ENCODE measurements around the gene MEAF6.
"Not testable (repeated sequence)": the region's sequence is repeated elsewhere in the genome, so short reads cannot be mapped to it uniquely, and the experiment has no call there.

MEAF6 gene

DNA sequence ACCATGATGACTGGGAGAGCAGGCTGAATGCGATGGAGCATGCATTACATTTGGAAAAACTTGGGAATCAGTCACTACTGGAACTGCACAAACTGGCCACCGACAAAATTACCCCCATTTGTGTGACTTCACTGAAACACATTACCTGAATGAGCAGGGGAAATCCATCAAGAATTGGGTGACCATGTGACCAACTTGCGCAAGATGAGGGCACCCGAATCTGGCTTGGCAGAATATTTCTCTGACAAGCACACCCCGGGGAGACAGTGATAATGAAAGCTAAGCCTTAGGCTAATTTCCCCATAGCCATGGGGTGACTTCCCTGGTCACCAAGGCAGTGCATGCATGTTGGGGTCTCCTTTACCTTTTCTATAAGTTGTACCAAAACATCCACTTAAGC, 30.5 kb upstream of the MEAF6 start:
- Mint-ChIP-seq H3K36me3 (ENCODE audit: low read depth) (peaks cover 97% of the 10 kb centered on the region), H3K9me3 (no peaks in the 10 kb centered on the region), H3K27me3 (no peaks in the 10 kb centered on the region), H3K27ac (no peak overlapping the region), H3K4me1 (ENCODE audit: low read depth) (peaks cover 8% of the 10 kb centered on the region), H3K4me3 (no peak overlapping the region)
- intact Hi-C loops (cut with micrococcal nuclease), result no loop called here

DNA sequence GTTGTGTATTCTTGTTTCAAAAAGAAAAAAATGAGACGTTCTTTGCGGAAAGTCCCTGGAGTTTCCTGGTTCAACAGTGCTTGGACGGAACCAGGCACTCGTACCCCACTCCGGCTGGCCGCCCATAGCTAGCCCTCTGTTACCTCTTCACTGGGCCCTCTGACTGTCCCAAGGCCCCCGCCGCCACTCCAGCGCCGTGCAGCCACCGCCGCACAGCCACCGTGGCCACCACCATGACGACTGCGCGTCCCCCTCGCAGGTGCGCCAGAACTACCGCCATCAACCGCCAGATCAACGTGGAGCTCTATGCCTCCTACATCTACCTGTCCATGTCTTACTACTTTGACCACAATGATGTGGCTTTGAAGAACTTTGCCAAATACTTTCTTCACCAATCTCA, 30.0 kb upstream of the MEAF6 start:
- intact Hi-C loops (cut with micrococcal nuclease), result no loop called here
- no peak overlapping the region for H3K27ac Mint-ChIP-seq
- H3K4me1 Mint-ChIP-seq (ENCODE audit: low read depth), result peaks cover 4% of the 10 kb centered on the region
- peaks cover 97% of the 10 kb centered on the region for H3K36me3 Mint-ChIP-seq (ENCODE audit: low read depth)
- H3K4me3 Mint-ChIP-seq, result no peak overlapping the region
- no peaks in the 10 kb centered on the region for H3K27me3 Mint-ChIP-seq
- no peaks in the 10 kb centered on the region for H3K9me3 Mint-ChIP-seq

DNA sequence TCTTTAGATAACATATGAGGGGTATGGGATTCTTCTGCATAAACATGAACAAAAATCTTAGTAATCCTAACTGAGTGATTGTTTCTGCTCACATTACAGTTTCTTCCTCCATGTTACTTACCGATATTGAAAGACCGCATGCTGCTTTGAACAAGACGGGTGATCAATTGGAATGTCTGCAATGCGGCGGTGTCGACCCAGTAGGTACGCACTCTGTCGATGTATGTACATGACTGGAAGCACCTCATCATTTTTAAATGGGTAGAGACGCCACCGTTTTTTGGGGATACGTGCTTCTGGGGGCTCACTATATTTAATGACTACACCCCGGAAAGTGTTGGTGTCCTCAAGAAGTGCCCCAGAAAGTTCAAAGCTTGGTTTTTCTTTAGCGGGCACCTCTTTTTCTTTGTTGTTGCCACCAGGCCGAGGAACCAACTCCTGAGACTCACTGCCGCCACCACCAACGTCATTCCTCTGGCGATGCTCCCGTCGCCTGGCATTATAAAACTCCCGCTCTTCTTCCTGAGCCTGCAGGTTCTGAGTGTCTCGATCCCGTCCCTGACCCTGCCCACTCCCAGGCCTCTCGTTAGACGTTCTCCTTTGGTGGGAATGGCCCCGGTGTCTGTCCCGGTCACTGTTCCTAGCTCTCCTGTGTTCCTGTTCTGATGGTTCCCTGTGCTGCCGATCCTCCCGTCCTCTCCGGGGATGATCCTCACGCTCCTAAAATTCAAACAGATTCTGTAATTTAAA, 25.6 kb upstream of the MEAF6 start:
- no peak overlapping the region for H3K4me3 Mint-ChIP-seq
- no peak overlapping the region for H3K27ac Mint-ChIP-seq
- intact Hi-C loops (cut with micrococcal nuclease), result no loop called here
- no peaks in the 10 kb centered on the region for H3K9me3 Mint-ChIP-seq
- peaks cover 99% of the 10 kb centered on the region for H3K36me3 Mint-ChIP-seq (ENCODE audit: low read depth)
- H3K27me3 Mint-ChIP-seq, result no peaks in the 10 kb centered on the region
- peaks cover 3% of the 10 kb centered on the region for H3K4me1 Mint-ChIP-seq (ENCODE audit: low read depth)

DNA sequence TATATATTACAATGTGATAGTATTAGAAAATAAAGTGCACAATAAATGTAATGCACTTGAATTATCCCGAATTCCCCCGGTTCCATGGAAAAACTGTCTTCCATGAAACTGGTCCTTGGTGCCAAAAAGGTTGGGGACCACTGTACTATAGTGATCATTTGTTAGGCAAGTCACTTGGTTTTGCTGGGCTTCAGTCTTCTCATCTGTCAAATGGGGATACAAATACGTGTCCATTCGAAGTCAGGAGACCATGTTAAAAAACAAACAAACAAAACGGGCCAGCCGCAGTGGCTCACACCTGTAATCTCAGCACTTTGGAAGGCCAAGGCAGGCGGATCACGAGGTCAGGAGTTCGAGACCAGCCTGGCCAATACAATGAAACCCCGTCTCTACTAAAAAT, 24.6 kb upstream of the MEAF6 start:
- H3K4me3 Mint-ChIP-seq; H3K27me3 Mint-ChIP-seq; intact Hi-C loops (cut with micrococcal nuclease); H3K9me3 Mint-ChIP-seq; H3K27ac Mint-ChIP-seq: not testable (repeated sequence)
- Mint-ChIP-seq H3K36me3 (ENCODE audit: low read depth) (peaks cover 99% of the 10 kb centered on the region), H3K4me1 (ENCODE audit: low read depth) (peaks cover 12% of the 10 kb centered on the region)

DNA sequence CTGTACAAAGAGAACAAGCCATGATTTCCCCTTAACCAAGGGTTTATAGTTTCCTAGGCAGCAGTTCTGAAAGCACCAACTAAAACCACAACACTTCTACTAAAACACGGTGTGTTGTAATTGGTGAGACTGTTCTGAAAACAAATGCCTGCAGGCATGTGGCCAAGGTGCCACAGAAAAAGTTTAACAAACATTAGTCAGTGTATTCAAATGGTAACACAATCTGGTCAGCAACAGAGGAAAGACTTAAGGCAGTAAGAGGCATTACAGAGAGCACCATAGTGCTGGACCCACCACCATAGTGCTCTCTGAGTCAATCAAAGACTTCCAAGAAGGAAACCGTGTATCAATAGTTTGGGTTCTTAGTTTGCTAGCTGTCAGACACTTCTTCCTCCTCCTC, 22.8 kb upstream of the MEAF6 start:
- Mint-ChIP-seq H3K9me3 (no peaks in the 10 kb centered on the region), H3K4me1 (ENCODE audit: low read depth) (peaks cover 12% of the 10 kb centered on the region), H3K4me3 (no peak overlapping the region), H3K36me3 (ENCODE audit: low read depth) (peaks cover 89% of the 10 kb centered on the region), H3K27ac (no peak overlapping the region), H3K27me3 (no peaks in the 10 kb centered on the region)
- intact Hi-C loops (cut with micrococcal nuclease), result no loop called here

DNA sequence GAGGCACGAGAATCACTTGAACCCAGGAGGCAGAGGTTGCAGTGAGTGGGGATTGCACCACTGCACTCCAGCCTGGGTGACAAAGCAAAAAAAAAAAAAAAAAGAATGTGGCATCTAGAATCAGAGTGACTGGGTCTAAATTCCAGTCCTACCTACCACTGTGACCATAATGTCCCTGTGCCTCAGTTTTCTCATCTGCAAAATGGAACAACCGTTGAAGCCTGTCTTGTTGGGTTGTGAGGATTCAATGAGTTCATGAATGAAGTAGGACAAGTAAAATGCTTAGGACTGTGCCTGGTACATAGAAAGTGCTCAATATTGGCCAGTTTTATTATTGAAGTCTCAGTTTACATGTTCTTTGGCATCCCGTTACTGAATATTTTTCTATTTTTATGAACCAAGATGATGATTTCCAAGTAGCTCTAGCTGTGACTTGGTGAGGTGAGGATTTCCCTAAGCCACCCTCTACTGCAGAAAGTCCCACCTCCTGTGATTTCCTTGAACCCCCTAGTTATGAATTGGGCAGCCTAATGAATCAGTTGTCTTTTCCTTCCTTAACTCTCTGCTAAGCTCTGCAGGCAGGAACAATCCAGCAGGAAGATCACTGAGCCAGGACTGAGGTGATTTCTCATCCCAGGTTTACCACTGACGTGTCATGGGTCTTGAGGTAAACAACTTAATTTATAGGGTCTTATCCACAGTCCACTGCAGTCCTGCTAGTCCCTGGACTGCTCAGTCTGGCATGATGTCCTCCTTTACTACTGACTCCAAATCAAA, 18.9 kb upstream of the MEAF6 start:
- H3K27me3 Mint-ChIP-seq, result no peaks in the 10 kb centered on the region
- H3K27ac Mint-ChIP-seq, result no peak overlapping the region
- H3K9me3 Mint-ChIP-seq, result no peaks in the 10 kb centered on the region
- peaks cover 12% of the 10 kb centered on the region for H3K4me1 Mint-ChIP-seq (ENCODE audit: low read depth)
- peaks cover 50% of the 10 kb centered on the region for H3K36me3 Mint-ChIP-seq (ENCODE audit: low read depth)
- no peak overlapping the region for H3K4me3 Mint-ChIP-seq
- intact Hi-C loops (cut with micrococcal nuclease), result no loop called here

DNA sequence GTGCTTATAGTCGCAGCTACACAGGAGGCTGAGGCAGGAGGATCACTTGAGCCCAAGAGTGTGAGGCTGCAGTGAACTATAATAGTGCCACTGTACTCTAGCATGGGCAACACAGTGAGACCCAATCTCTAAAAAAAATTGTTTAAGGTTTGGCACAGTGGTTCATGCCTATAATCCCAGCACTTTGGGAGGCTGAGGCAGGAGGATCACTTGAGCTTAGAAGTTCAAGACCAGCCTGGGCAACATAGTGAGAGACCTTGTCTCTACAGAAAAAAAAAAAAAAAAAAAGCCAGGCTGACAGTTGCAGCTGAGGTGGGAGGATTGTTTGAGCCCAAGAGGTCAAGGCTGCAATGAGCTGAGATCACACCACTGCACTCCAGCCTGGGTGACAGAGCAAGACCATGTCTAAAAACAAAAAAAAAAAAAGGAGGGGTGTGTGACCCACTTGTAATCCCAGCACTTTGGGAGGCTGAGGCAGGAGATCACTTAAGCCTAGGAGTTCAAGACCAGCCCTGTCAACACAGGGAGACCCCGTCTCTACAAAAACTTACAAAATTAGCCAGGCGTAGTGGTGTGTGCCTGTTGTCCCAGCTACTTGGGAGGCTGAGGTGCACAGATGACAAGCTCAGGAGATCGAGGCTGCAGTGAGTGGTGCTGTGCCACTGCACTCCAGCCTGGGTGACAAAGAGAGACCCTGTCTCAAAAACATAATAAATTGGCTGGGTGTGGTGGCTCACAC, 18.0 kb upstream of the MEAF6 start:
- H3K27me3 Mint-ChIP-seq; intact Hi-C loops (cut with micrococcal nuclease); H3K27ac Mint-ChIP-seq; H3K9me3 Mint-ChIP-seq; H3K4me3 Mint-ChIP-seq: not testable (repeated sequence)
- peaks cover 41% of the 10 kb centered on the region for H3K36me3 Mint-ChIP-seq (ENCODE audit: low read depth)
- H3K4me1 Mint-ChIP-seq (ENCODE audit: low read depth), result peaks cover 12% of the 10 kb centered on the region

DNA sequence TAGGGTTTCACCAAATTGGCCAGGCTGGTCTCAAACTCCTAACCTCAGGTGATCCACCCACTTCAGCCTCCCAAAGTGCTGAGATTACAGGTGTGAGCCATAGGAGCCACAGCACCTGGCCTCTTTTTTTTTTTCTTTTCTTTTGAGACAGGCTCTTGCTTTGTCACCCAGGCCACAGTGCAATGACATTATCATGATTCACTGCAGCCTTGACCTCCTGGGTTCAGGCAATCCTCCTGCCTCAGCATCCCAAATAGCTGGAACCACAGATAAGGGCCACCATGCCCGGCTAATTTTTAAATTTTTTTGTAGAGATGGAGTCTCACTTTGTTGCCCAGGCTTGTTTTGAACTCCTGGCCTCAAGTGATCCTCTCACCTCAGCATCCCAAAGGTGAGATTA, 15.3 kb upstream of the MEAF6 start:
- intact Hi-C loops (cut with micrococcal nuclease); H3K4me1 Mint-ChIP-seq (ENCODE audit: low read depth); H3K27ac Mint-ChIP-seq; H3K4me3 Mint-ChIP-seq; H3K9me3 Mint-ChIP-seq; H3K27me3 Mint-ChIP-seq: not testable (repeated sequence)
- peaks cover 15% of the 10 kb centered on the region for H3K36me3 Mint-ChIP-seq (ENCODE audit: low read depth)

DNA sequence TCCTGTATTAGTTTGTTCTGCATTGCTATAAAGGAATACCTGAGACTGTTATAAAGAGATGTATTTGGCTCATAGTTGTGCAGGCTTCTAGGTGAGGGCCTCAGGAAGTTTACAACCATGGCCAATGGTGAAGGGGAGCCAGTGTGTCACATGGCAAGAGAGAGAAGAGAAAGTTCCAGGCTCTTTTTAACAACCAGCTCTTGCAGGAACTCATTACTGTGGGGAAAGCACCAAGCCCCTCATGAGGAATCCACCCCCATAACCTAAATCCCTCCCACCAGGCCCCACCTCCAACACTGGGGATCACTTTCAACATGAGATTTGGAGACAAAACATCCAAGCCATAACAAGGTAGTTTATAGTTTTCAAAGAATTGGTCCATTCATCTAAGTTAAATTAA, 5.0 kb upstream of the MEAF6 start:
- H3K36me3 Mint-ChIP-seq (ENCODE audit: low read depth), result peaks cover 6% of the 10 kb centered on the region
- H3K9me3 Mint-ChIP-seq, result no peaks in the 10 kb centered on the region
- H3K27ac Mint-ChIP-seq, result no peak overlapping the region
- intact Hi-C loops (cut with micrococcal nuclease), result no loop called here
- H3K4me1 Mint-ChIP-seq (ENCODE audit: low read depth), result peaks cover 12% of the 10 kb centered on the region
- no peak overlapping the region for H3K4me3 Mint-ChIP-seq
- peaks cover 2% of the 10 kb centered on the region for H3K27me3 Mint-ChIP-seq

DNA sequence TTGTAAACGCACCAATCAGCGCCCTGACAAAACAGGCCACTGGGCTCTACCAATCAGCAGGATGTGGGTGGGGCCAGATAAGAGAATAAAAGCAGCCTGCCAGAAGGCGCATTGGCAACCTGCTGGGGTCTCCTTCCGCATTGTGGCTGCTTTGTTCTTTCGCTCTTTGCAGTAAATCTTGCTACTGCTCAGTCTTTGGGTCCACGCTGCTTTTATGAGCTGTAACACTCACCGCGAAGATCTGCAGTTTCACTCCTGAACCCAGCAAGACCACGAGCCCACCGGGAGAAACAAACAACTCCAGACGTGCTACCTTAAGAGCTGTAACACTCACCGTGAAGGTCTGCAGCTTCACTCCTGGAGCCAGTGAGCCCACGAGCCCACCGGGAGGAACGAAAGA, 4.4 kb upstream of the MEAF6 start:
- H3K9me3 Mint-ChIP-seq; H3K27me3 Mint-ChIP-seq; intact Hi-C loops (cut with micrococcal nuclease); H3K27ac Mint-ChIP-seq; H3K4me3 Mint-ChIP-seq: not testable (repeated sequence)
- Mint-ChIP-seq H3K4me1 (ENCODE audit: low read depth) (peaks cover 14% of the 10 kb centered on the region), H3K36me3 (ENCODE audit: low read depth) (peaks cover 13% of the 10 kb centered on the region)

DNA sequence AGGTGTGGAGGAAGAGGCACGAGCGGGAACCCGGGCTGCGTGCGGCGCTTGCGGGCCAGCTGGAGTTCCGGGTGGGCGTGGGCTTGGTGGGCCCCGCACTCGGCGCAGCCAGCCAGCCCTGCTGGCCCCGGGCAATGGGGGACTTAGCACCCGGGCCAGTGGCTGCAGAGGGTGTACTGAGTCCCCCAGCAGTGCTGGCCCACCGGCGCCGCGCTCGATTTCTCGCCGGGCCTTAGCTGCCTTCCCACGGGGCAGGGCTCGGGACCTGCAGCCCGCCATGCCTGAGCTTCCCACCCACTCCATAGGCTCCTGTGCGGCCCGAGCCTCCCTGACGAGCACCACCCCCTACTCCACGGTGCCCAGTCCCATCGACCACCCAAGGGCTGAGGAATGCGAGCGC, 3.7 kb upstream of the MEAF6 start:
- H3K9me3 Mint-ChIP-seq; H3K27me3 Mint-ChIP-seq; H3K27ac Mint-ChIP-seq; intact Hi-C loops (cut with micrococcal nuclease); H3K4me3 Mint-ChIP-seq: not testable (repeated sequence)
- Mint-ChIP-seq H3K36me3 (ENCODE audit: low read depth) (peaks cover 20% of the 10 kb centered on the region), H3K4me1 (ENCODE audit: low read depth) (peaks cover 21% of the 10 kb centered on the region)

DNA sequence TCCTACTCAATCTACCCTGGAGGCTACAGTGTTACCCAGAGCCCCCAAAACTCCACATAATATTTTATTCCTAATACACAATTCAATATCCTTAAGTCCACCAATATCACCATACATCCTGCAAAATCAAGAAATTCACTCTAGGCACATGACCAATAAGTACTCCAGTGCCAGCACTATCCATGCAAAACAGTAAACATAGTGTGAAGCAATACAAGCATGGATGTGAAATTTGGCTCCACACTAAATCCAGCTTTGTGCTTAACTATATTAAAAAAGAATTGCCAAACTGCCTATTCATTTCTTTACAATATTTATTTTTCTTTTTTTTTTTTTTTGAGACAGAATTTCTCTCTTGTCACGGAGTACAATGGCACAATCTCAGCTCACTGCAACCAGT, 3.0 kb upstream of the MEAF6 start:
- H3K27me3 Mint-ChIP-seq, result peaks cover 2% of the 10 kb centered on the region
- H3K27ac Mint-ChIP-seq, result no peak overlapping the region
- H3K36me3 Mint-ChIP-seq (ENCODE audit: low read depth), result peaks cover 27% of the 10 kb centered on the region
- peaks cover 28% of the 10 kb centered on the region for H3K4me1 Mint-ChIP-seq (ENCODE audit: low read depth)
- H3K4me3 Mint-ChIP-seq, result no peak overlapping the region
- intact Hi-C loops (cut with micrococcal nuclease), result no loop called here
- H3K9me3 Mint-ChIP-seq, result no peaks in the 10 kb centered on the region

DNA sequence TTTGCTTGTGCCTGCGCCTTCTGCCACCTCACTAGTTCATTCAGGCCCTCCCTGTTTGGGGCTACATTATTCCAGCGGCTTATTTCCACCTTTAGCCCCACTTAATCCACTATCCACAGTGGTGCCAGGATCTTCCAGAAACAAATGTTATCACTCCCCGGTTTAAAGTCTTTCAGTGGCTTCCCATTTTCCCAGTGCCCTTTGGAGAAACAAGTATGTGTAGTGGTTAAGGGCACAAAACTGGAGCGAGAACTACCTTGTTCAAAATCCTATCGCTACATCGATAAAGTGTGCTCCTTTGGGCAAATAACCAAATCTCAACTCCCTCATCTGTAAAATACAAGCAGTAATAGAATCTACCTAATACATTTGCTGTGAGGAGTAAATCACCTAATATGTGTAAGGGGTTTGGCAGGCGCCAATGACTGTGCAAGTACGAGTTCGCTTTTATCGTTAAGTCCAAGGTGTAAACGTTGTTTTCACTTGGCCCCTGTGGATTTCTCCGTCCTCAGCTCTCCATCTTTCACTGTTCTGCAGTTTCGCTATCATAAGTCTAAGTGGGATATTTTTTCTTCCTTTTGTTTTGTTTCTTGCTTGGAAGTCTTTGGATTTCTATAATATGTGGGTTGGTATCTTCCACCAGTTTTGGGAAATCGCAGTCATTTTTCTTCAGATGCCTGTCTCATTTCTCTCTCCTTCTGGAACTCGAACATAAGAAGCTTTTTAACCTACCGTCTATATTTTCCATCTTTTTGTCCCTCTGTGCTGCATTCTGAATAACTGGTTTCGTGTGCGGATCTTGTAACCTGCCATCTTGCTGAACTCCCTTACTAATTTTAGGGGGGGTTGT, 844 bp upstream of the MEAF6 start:
- Mint-ChIP-seq H3K27me3 (peaks cover 2% of the 10 kb centered on the region), H3K4me1 (ENCODE audit: low read depth) (peaks cover 40% of the 10 kb centered on the region), H3K4me3 (peak overlapping the region; percentile 96), H3K9me3 (no peaks in the 10 kb centered on the region), H3K27ac (peak overlapping the region; percentile 98), H3K36me3 (ENCODE audit: low read depth) (peaks cover 44% of the 10 kb centered on the region)
- intact Hi-C loops (cut with micrococcal nuclease), result loop anchor here (2.0 kb wide), 1 partner anchor 167 kb away; no protein-coding TSS in a partner anchor
